Activated CD8-positive, alpha-beta memory T cell treated with anti-CD3 and anti-CD28 coated beads for 4 hours (primary cell): ENCODE measurements around the gene KRT16.
"Not testable (repeated sequence)": the region's sequence is repeated elsewhere in the genome, so short reads cannot be mapped to it uniquely, and the experiment has no call there.

Experiments
- DNase-seq, 2 donors: peaks; one replicate each; pipeline ENCODE4 v3.0.0-alpha.2; 2020; ENCODE audit warnings: low read depth in 2 of 2

The KRT16 gene

GRCh38 chr17:41615454-41615853 lies 2.9 kb upstream of the KRT16 start:
- no peak for DNase-seq

DNA sequence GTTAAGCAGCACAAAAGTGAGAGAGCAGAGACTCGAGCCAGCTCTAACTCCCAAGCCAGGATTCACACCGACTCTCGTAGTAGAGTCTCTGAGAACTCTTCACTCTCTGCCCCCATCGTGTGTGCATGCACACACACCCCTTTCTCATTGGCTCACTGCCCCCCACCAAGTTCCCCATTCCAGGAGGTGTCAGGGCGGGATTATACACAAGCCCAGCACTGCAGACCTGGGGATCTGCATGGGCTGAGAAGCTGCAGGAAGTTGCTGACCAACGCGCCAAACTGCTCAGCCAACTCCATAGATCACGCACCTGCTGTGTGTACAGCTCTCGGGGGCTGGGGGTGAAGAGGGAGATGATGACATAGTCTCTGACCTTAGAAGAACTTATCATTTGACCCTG lies 2.2 kb upstream of the KRT16 start:
- not testable (repeated sequence) for DNase-seq

- DNase-seq = no peak
Measured at GRCh38 chr17:41614098-41614497, 1.5 kb upstream of the KRT16 start.

DNA sequence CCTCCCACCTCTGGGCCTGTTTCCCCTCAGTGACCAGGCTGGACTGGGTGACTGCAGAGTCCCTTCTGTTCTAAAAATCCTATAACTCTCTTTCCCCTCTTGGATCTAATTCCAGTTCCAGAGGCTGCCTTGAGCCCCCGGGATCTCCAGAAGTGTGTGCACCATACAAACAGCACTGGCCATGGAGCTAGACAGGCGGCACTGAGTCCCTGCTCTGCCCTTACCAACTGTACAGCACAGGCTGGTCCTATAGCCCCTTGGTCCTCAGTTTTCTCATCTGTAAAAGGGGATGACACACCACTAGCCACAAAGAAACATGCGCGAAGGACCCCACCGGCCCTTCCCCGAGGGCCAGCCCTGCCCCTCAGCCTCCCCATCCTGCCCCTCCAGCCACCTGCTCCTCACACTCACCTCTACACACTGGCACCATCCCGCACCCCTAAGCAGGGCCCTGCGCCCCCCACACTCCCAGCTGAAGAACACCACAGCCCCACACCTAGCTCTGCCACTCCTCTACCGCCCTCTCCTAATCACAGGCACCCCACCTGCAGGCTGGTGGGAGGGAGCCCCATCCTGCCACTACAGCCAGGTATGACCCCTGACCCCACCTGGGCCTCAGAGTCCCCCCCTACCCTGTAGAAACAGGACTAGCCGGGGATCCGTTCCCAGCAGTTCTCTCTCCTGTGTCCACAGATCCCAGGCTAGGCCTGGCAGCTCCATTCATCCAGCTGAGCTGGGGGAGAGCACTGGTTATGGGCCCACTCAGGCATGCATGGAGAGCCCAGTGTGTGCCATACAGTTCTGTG lies 913 bp upstream of the KRT16 start:
- DNase-seq = no peak

- DNase-seq = no peak
Measured at GRCh38 chr17:41610965-41611640, 1.5 kb downstream of the KRT16 start.

DNA sequence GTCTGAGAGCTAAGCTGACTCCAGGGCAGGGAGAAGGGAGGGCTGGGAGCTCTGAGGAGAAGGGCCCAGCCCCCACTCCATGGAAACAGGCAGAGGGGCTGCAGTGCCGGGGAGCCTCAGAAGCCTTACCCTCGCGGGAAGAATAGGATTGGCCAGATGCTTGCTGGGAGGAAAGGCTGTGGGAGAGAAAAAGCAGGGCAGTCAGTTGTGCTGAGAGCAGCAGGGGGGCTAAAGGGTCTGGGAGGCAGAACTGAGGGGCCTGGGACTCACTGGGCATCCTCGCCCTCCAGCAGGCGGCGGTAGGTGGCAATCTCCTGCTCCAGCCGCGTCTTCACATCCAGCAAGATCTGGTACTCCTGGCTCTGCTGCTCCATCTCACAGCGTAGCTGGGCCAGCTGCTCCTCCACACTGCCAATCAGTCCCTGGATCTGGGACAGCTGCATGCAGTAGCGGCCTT lies 2.5 kb downstream of the KRT16 start:
- not testable (repeated sequence) for DNase-seq

- DNase-seq = not testable (repeated sequence)
Measured at GRCh38 chr17:41606930-41607329, 5.6 kb downstream of the KRT16 start.

- no peak for DNase-seq
Measured at GRCh38 chr17:41602524-41602923, 10.0 kb downstream of the KRT16 start.

GRCh38 chr17:41600318-41600717 lies 12.2 kb downstream of the KRT16 start:
- DNase-seq = no peak

DNA sequence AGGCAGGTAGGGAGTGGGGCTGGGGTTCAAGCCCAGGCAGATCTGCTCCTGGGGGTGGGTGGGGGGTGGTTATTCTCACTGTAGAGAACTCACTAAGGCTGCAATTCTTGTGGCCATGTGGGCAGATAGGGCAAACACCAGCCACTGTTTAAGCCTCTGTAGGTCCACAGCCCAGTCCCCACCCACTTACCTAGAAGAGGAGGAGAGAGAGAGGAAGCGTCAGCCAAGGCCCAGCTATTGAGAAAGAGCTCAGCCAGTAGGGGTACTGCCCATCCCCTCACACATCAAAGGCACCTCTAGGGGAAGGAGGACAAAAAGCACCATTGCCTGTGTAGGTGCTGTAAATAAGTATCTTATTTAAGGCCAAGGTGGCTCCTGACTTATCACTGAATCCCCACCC lies 12.9 kb downstream of the KRT16 start:
- DNase-seq = no peak

GRCh38 chr17:41595585-41595984 lies 17.0 kb downstream of the KRT16 start:
- no peak for DNase-seq

- no peak for DNase-seq
Measured at GRCh38 chr17:41594363-41594915, 18.1 kb downstream of the KRT16 start.

GRCh38 chr17:41593306-41593981 lies 19.1 kb downstream of the KRT16 start:
- no peak for DNase-seq

DNA sequence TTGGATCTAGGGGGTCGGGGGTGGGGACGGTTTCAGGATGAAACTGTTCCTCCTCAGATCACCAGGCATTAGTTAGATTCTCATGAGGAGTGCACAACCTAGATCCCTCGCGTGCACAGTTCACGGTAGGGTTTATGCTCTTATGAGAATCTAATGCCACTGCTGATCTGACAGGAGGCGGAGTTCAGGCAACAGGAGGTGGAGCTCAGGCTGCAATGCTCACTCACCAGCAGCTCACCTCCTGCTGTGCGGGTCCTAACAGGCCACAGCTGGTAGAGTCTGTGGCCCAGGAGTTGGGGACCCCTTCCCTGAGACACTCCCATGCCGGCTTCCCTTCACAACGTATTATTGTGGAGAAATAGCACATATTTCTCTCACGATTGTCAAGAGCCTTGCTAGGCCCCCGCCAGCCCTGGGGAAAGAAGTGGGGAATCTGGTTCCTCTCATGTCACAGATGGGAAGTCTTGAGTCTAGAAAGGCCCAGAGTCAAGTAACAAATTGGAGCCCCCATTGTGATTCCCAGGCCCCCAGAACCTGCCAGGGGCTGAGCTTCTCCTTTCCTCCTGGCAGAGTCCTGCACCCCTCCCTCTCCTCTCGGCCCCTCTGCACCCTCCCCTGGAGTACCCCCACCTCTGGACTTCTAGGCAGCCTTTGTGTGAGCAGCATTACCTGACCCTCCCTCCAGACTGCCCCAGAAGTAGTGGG lies 19.8 kb downstream of the KRT16 start:
- no peak for DNase-seq

GRCh38 chr17:41589301-41589700 lies 23.3 kb downstream of the KRT16 start:
- DNase-seq = no peak

GRCh38 chr17:41588126-41588810 lies 24.3 kb downstream of the KRT16 start:
- no peak for DNase-seq

GRCh38 chr17:41586863-41587495 lies 25.6 kb downstream of the KRT16 start, which contains the start of gene KRT14:
Gene KRT14 (minus strand): TSS chr17:41586895. CDS start chr17:41586834, 61 bp downstream.
- no peak for DNase-seq

DNA sequence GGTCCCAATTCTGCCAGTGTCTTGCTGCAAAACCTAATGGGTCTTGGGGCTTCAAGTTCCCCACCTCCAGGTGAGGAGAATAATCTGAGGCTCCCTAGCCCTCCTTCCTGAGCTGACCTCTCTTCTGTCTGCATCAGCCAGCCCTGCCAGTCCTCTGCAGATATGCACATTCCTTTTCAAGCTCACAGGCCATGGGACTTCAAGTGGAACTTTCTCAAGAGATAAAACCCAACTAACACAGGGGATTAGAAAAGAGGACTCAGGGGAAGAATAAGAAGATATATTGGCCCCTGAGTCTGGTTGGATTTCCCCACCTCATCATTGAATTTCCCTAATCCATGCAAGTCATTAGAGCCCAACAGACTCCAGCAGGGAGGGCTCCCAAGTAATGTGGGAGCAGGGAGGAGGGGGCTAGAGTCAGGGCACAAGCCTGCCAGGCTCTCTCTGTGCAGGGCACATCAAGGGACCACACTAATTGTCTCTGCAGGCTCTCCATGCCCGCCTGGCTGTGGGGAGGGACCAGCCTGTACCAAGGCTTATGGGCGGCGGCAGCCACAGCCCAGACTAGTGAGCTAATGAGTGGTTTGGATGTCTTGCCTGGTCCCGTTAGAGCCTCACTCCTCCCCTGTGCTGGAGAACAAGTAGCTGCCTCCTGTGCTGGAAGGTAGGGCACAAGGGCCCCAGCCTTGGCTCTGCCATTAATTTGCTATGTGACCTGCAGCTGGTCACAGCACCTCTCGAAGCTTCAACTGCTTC lies 27.1 kb downstream of the KRT16 start:
- no peak for DNase-seq

DNA sequence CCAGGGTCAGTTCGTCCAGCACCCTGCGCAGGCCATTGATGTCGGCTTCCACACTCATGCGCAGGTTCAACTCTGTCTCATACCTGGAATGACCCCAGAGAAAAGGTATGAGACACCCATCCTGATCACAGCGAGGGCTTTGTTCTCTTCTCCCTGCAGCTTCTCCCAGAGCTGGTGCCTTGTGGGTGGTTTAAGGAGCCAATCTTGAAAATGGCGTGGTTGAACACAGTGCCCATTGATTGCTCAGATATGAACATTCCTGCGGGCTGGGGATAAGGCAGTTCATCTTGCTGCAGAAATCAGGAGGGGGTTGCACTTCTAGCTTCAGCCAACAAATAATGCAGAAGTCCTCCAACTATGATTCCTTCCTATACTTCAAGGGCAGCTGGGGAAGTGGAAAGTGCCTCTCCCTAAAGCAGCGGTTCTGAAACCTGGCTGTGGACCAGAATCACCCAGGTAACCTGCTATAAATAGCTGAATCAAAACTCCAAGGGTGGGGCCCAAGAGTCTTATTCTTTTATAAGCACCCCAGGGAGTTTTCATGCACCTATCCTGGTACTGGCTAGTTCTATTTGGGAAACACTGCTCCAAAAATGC lies 28.1 kb downstream of the KRT16 start:
- not testable (repeated sequence) for DNase-seq
